H1 (cell line): ENCODE measurements around the gene RFX3. TPM values are rescaled to one million over a fixed set of nuclear protein-coding genes. Genes with fewer than 3 reads are reported as not detected.

Source experiments
- CTCF ChIA-PET: fragments of 300-600 bp; sonication (Branson Sonifier 250); formaldehyde crosslinking; loops from one replicate; lab custom pipeline; 2021; ENCODE audit not compliant: partially characterized antibody; lab: Charles Lee
- POLR2A ChIA-PET: fragments of 300-600 bp; sonication (Branson Sonifier 250); formaldehyde crosslinking; loops from one replicate; lab custom pipeline; 2021; ENCODE audit warnings: inconsistent platforms; ENCODE audit not compliant: partially characterized antibody; lab: Charles Lee
- DNase-seq, 2 experiments: peaks; one replicate each; pipeline versions ENCODE4 v3.0.0 to v3.0.0-alpha.2; 2010 to 2022; ENCODE audit warnings: low spot score in 2 of 2, low read depth in 1 of 2, mixed read lengths in 1 of 2
- FAIRE-seq: peaks from 2 replicates; lab custom pipeline; 2011; peaks lifted over from hg19 to GRCh38; lab: Jason Lieb, UNC
- H2AFZ ChIP-seq: 2 replicates; pipeline ENCODE4 v1.8.1; 2012; ENCODE audit warnings: low read length, inconsistent platforms
- H2AK5ac ChIP-seq: 2 replicates; pipeline ENCODE4 v1.6.1; 2013; ENCODE audit warnings: low read depth, low read length
- H2BK120ac ChIP-seq: replicated peaks from 2 replicates; pipeline ENCODE3; 2013; ENCODE audit warnings: low read depth, low read length, inconsistent platforms
- H2BK12ac ChIP-seq: 2 replicates; pipeline ENCODE4 v1.6.1; 2013; ENCODE audit warnings: low read depth, low read length
- H2BK15ac ChIP-seq: 2 replicates; pipeline ENCODE4 v1.6.1; 2013; ENCODE audit warnings: low read length
- H2BK20ac ChIP-seq: 2 replicates; pipeline ENCODE4 v1.6.1; 2013; ENCODE audit warnings: low read length
- H2BK5ac ChIP-seq: 2 replicates; pipeline ENCODE4 v1.6.1; 2013; ENCODE audit warnings: low read depth, low read length
- H3K14ac ChIP-seq: 2 replicates; pipeline ENCODE4 v1.6.1; 2013; ENCODE audit warnings: inconsistent platforms; ENCODE audit not compliant: insufficient read length
- H3K18ac ChIP-seq: 2 replicates; pipeline ENCODE4 v1.6.1; 2013; ENCODE audit warnings: low read length; ENCODE audit errors: extremely low read depth
- H3K23ac ChIP-seq: 2 replicates; pipeline ENCODE4 v1.6.1; 2013; ENCODE audit warnings: inconsistent platforms; ENCODE audit not compliant: insufficient read length
- H3K23me2 ChIP-seq: 2 replicates; pipeline ENCODE4 v1.6.1; 2013; ENCODE audit warnings: low read depth, low read length
- H3K27ac ChIP-seq: 2 replicates; pipeline ENCODE4 v1.6.1; 2011; ENCODE audit warnings: low read depth, low read length, inconsistent platforms
- H3K27me3 ChIP-seq, 4 experiments: replicated peaks in 1 of 4; 1 replicate in 1 of 4; 2 replicates in 3 of 4; pipeline versions ENCODE4 v1.6.1 to v1.8.1; 2011 to 2013; ENCODE audit warnings: low read length in 3 of 4, mild to moderate bottlenecking in 3 of 4, inconsistent platforms in 2 of 4, mixed read lengths in 2 of 4, moderate library complexity in 1 of 4; ENCODE audit not compliant: control insufficient read depth in 3 of 4, insufficient read depth in 3 of 4; ENCODE audit errors: extremely low read depth in 1 of 4
- H3K36me3 ChIP-seq, 4 experiments: 2 replicates each; pipeline versions ENCODE4 v1.6.1 to v1.8.1; 2011 to 2013; ENCODE audit warnings: mild to moderate bottlenecking in 4 of 4, low read length in 3 of 4, moderate library complexity in 2 of 4, control low read depth in 1 of 4, inconsistent platforms in 1 of 4; ENCODE audit not compliant: insufficient read depth in 4 of 4, control insufficient read depth in 2 of 4
- H3K4ac ChIP-seq: replicated peaks from 2 replicates; pipeline ENCODE3; 2013; ENCODE audit warnings: low read length, low read depth, mixed read lengths, inconsistent platforms; ENCODE audit not compliant: insufficient read length
- H3K4me1 ChIP-seq, 4 experiments: replicated peaks in 1 of 4; 1 replicate in 1 of 4; 2 replicates in 3 of 4; pipeline versions ENCODE4 v1.6.1 to v1.8.1; 2011 to 2013; ENCODE audit warnings: low read length in 3 of 4, inconsistent platforms in 2 of 4, mixed read lengths in 1 of 4; ENCODE audit not compliant: insufficient read depth in 4 of 4, control insufficient read depth in 3 of 4
- H3K4me2 ChIP-seq, 2 experiments: 2 replicates each; pipeline versions ENCODE4 v1.6.1 to v1.8.1; 2011 to 2013; ENCODE audit warnings: low read depth in 2 of 2, low read length in 2 of 2, control low read depth in 1 of 2, inconsistent platforms in 1 of 2, mild to moderate bottlenecking in 1 of 2; ENCODE audit not compliant: insufficient read depth in 1 of 2
- H3K4me3 ChIP-seq, 4 experiments: fragments of 200-600, 300-600 bp in 1 of 4; sonication (generic), shearing (Covaris generic), sonication (Bioruptor Twin) in 1 of 4; 2 replicates each; pipeline versions ENCODE4 v1.5.1 to v1.8.1; 2011 to 2016; ENCODE audit warnings: low read length in 4 of 4, low read depth in 3 of 4, control low read depth in 2 of 4, inconsistent platforms in 2 of 4, mild to moderate bottlenecking in 2 of 4, mixed read lengths in 1 of 4, moderate library complexity in 1 of 4; ENCODE audit not compliant: insufficient read depth in 2 of 4; ENCODE audit errors: extremely low read depth in 1 of 4
- H3K56ac ChIP-seq: replicated peaks from 2 replicates; pipeline ENCODE3; 2013; ENCODE audit warnings: low read depth, mild to moderate bottlenecking, mixed read lengths, low read length, inconsistent platforms; ENCODE audit not compliant: insufficient read length
- H3K79me1 ChIP-seq: 2 replicates; pipeline ENCODE4 v1.6.1; 2013; ENCODE audit warnings: low read depth, low read length, control low read depth
- H3K79me2 ChIP-seq, 2 experiments: 2 replicates each; pipeline versions ENCODE4 v1.6.1 to v1.8.1; 2012 to 2013; ENCODE audit warnings: low read length in 2 of 2, mild to moderate bottlenecking in 2 of 2, inconsistent platforms in 1 of 2; ENCODE audit not compliant: insufficient read depth in 2 of 2, control insufficient read depth in 1 of 2
- H3K9ac ChIP-seq, 4 experiments: replicated peaks in 1 of 4; 1 replicate in 1 of 4; 2 replicates in 3 of 4; pipeline versions ENCODE4 v1.6.1 to v1.8.1; 2011 to 2013; ENCODE audit warnings: low read depth in 3 of 4, low read length in 3 of 4, control low read depth in 2 of 4, mild to moderate bottlenecking in 2 of 4, moderate library complexity in 2 of 4, inconsistent platforms in 1 of 4; ENCODE audit errors: extremely low read depth in 1 of 4
- H3K9me3 ChIP-seq, 2 experiments: 2 replicates each; pipeline versions ENCODE4 v1.6.1 to v1.8.1; 2012 to 2013; ENCODE audit warnings: mild to moderate bottlenecking in 2 of 2, moderate library complexity in 2 of 2, control low read depth in 1 of 2, inconsistent platforms in 1 of 2, low read depth in 1 of 2, low read length in 1 of 2, mixed read lengths in 1 of 2; ENCODE audit not compliant: insufficient read depth in 2 of 2
- H4K20me1 ChIP-seq, 2 experiments: replicated peaks in 1 of 2; 2 replicates each; pipeline versions ENCODE3 to v1.8.1; 2011 to 2013; ENCODE audit warnings: inconsistent platforms in 2 of 2, low read length in 2 of 2, mild to moderate bottlenecking in 1 of 2; ENCODE audit not compliant: insufficient read depth in 2 of 2, control insufficient read depth in 1 of 2
- H4K5ac ChIP-seq: 2 replicates; pipeline ENCODE4 v1.6.1; 2013; ENCODE audit warnings: low read length, low read depth, mixed read lengths, inconsistent platforms; ENCODE audit not compliant: insufficient read length
- H4K8ac ChIP-seq: 2 replicates; pipeline ENCODE4 v1.8.0; 2013; ENCODE audit warnings: mild to moderate bottlenecking, moderate library complexity, low read length, inconsistent platforms; ENCODE audit not compliant: insufficient read depth; ENCODE audit errors: extremely low read depth
- H4K91ac ChIP-seq: replicated peaks from 2 replicates; pipeline ENCODE3; 2013; ENCODE audit warnings: low read length, mixed read lengths, inconsistent platforms; ENCODE audit not compliant: insufficient read length
- EGR1 ChIP-seq: IDR thresholded peaks from 2 replicates; pipeline ENCODE4 v1.6.1; 2011; ENCODE audit warnings: low read depth, low read length, borderline replicate concordance
- HDAC2 ChIP-seq, 2 experiments: fragments of 300-600 bp in 1 of 2; sonication (generic) in 1 of 2; IDR thresholded peaks; 2 replicates each; pipeline ENCODE4 v1.6.1; 2011 to 2012; ENCODE audit warnings: low read depth in 2 of 2, low read length in 2 of 2, mild to moderate bottlenecking in 2 of 2, moderate library complexity in 2 of 2, borderline replicate concordance in 1 of 2, inconsistent platforms in 1 of 2
- JUN ChIP-seq: IDR thresholded peaks from 2 replicates; pipeline ENCODE4 v1.6.1; 2011; ENCODE audit warnings: low read depth, mild to moderate bottlenecking, improper control_type of control experiment, low read length
- RBBP5 ChIP-seq: IDR thresholded peaks from 2 replicates; pipeline ENCODE4 v1.7.1; 2012; ENCODE audit warnings: low read depth, mild to moderate bottlenecking, inconsistent platforms, low read length, moderate library complexity, borderline replicate concordance
- SP2 ChIP-seq: IDR thresholded peaks from 2 replicates; pipeline ENCODE4 v1.6.1; 2012; ENCODE audit warnings: mild to moderate bottlenecking, low read length, inconsistent platforms
- SUZ12 ChIP-seq: fragments of 200-600 bp; sonication (generic); IDR thresholded peaks from 2 replicates; pipeline ENCODE4 v1.6.1; 2012; ENCODE audit warnings: mild to moderate bottlenecking, inconsistent platforms, low read length, moderate library complexity, mixed read lengths
- polyA plus RNA-seq, 7 experiments: library from polyadenylated mRNA; depleted of rRNA in 3 of 7; stranded (reverse) in 5 of 7; unstranded in 2 of 7; fragments of >200 nt in 5 of 7; fragments of 200-250 nt in 2 of 7; gene quantifications; 1 replicate in 5 of 7; 2 replicates in 1 of 7; 4 replicates in 1 of 7; pipeline versions ENCODE4 v1.2.1 to v1.2.3, GENCODE V29; 2011 to 2013; ENCODE audit warnings: missing spikeins in 2 of 7, mixed read lengths in 2 of 7
- total RNA-seq: library from RNA; stranded (reverse); fragmentation: NEBNext Ultra II Directional; extraction: Animal tissue kit (Norgen Biotek cat#: 25700); gene quantifications from 2 replicates; pipeline ENCODE4 v1.2.1, GENCODE V29; 2021
- TF ChIP-seq, protein P1 (sequence below): IDR thresholded peaks from 2 replicates; pipeline ENCODE4 v1.6.1; 2012; ENCODE audit warnings: low read length, inconsistent platforms
- TF ChIP-seq, protein P2 (sequence below): IDR thresholded peaks from 2 replicates; pipeline ENCODE4 v1.6.1; 2012; ENCODE audit warnings: inconsistent platforms
- TF ChIP-seq, protein P3 (sequence below), 3 experiments: IDR thresholded peaks; 1 replicate in 2 of 3; 2 replicates in 1 of 3; pipeline versions ENCODE4 v1.5.1 to v1.6.1; 2011; ENCODE audit warnings: low read length in 3 of 3, mild to moderate bottlenecking in 3 of 3, inconsistent platforms in 2 of 3, low read depth in 1 of 3, moderate library complexity in 1 of 3; ENCODE audit not compliant: insufficient read depth in 1 of 3; ENCODE audit errors: control extremely low read depth in 1 of 3

RFX3 gene
- total and polyA plus RNA-seq, 2 of the 8 experiments (the other 6 are each of a cell fraction or from before 2014, with no cell fraction given), result 4.9 to 22.6 TPM

DNA sequence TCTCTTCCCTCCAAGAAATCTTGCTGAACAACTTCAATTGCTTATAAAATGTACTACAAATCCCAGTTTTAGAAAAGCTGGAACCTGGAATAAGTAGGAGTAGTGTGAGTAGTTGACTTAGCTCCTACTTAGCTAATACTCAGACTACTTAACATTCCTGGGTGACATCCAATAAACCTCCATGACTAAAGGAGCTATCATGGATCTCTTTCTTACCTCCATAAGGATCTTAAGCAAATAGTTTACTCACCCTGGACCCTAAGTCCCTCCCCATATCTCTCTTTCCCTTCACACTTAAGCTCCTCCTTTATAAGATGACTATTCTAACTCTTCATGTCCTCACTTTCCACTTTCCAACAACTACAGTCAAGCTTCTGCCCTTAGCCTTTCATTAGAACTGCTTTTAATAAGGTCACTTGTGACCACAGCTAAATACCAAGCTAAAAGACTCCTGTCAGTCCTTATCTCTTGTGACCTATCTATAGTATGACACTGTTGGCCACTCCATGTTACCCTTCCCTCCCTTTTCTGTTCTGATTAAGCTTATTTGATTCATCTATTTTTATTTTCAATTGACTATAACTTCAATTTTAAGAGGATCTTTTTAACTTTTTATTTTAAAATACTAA is 194.9 kb downstream of the RFX3 start:
- no peak overlapping the region for H4K8ac ChIP-seq
- H3K27ac ChIP-seq, result no peak overlapping the region
- no peak overlapping the region for H3K4me3 ChIP-seq
- H3K4me1 ChIP-seq, result peaks cover 0 to 2% (median 0%) of the 10 kb centered on the region in 4 experiments; a peak in 1 of 7 replicates
- no peak for FAIRE-seq
- H4K20me1 ChIP-seq, result no peaks in the 10 kb centered on the region
- no peak overlapping the region for H2BK12ac ChIP-seq
- no peak overlapping the region for H3K9ac ChIP-seq
- H3K14ac ChIP-seq, result no peak overlapping the region
- H3K4me2 ChIP-seq, result no peak overlapping the region
- H3K56ac ChIP-seq, result no peak overlapping the region
- no peaks in the 10 kb centered on the region for H3K79me2 ChIP-seq
- H2BK120ac ChIP-seq, result no peak overlapping the region
- POLR2A ChIA-PET, result no interaction called here
- H3K9me3 ChIP-seq, result no peaks in the 10 kb centered on the region
- no peak overlapping the region for H4K91ac ChIP-seq
- H2BK20ac ChIP-seq, result no peak overlapping the region
- no peak overlapping the region for H2AK5ac ChIP-seq
- no peak overlapping the region for H3K18ac ChIP-seq
- no peak overlapping the region for H2BK15ac ChIP-seq
- H2BK5ac ChIP-seq, result no peak overlapping the region
- no peak for DNase-seq
- H3K23me2 ChIP-seq, result no peaks in the 10 kb centered on the region
- H3K23ac ChIP-seq, result no peak overlapping the region
- H3K27me3 ChIP-seq, result no peaks in the 10 kb centered on the region
- no peaks in the 10 kb centered on the region for H3K79me1 ChIP-seq
- CTCF ChIA-PET, result interaction anchor here (0.6 to 4.5 kb wide), 20 partner anchors 9 to 144 kb away, joined by 3 to 43 read pairs (median 4); no protein-coding TSS in a partner anchor
- H3K36me3 ChIP-seq, result no peaks in the 10 kb centered on the region
- no peak overlapping the region for H3K4ac ChIP-seq
- H4K5ac ChIP-seq, result no peak overlapping the region
- H2AFZ ChIP-seq, result no peak overlapping the region
- no peak for TF ChIP-seq SP2
- TF ChIP-seq, protein P1, sequence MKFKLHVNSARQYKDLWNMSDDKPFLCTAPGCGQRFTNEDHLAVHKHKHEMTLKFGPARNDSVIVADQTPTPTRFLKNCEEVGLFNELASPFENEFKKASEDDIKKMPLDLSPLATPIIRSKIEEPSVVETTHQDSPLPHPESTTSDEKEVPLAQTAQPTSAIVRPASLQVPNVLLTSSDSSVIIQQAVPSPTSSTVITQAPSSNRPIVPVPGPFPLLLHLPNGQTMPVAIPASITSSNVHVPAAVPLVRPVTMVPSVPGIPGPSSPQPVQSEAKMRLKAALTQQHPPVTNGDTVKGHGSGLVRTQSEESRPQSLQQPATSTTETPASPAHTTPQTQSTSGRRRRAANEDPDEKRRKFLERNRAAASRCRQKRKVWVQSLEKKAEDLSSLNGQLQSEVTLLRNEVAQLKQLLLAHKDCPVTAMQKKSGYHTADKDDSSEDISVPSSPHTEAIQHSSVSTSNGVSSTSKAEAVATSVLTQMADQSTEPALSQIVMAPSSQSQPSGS, result no peak
- TF ChIP-seq, protein P2, sequence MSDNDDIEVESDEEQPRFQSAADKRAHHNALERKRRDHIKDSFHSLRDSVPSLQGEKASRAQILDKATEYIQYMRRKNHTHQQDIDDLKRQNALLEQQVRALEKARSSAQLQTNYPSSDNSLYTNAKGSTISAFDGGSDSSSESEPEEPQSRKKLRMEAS, result no peak
- no peak for TF ChIP-seq JUN
- no peak for TF ChIP-seq RBBP5
- TF ChIP-seq SUZ12, result no peak
- no peak for TF ChIP-seq EGR1
- TF ChIP-seq HDAC2 (IDR thresholded peaks at IDR 0.05; ENCODE audit: borderline replicate concordance in 1 of 2, low read depth in 2 of 2, low read length in 2 of 2), result no peak
- TF ChIP-seq, protein P3, sequence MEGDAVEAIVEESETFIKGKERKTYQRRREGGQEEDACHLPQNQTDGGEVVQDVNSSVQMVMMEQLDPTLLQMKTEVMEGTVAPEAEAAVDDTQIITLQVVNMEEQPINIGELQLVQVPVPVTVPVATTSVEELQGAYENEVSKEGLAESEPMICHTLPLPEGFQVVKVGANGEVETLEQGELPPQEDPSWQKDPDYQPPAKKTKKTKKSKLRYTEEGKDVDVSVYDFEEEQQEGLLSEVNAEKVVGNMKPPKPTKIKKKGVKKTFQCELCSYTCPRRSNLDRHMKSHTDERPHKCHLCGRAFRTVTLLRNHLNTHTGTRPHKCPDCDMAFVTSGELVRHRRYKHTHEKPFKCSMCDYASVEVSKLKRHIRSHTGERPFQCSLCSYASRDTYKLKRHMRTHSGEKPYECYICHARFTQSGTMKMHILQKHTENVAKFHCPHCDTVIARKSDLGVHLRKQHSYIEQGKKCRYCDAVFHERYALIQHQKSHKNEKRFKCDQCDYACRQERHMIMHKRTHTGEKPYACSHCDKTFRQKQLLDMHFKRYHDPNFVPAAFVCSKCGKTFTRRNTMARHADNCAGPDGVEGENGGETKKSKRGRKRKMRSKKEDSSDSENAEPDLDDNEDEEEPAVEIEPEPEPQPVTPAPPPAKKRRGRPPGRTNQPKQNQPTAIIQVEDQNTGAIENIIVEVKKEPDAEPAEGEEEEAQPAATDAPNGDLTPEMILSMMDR (IDR thresholded peaks at IDR 0.05; ENCODE audit: control extremely low read depth in 1 of 3, insufficient read depth in 1 of 3, low read depth in 1 of 3, low read length in 3 of 3), result no peak
